DOHH2 (cell line): Measurements from ENCODE around the gene CNPY1.

ENCODE experiments used
- H3F3A ChIP-seq: fragments of 200-600 bp; sonication (generic), shearing (Covaris generic); 2 replicates; pipeline ENCODE4 v1.6.0; 2016; ENCODE audit warnings: antibody characterized with exemption, mild to moderate bottlenecking; ENCODE audit not compliant: control insufficient read depth, insufficient read depth
- H3K27ac ChIP-seq: fragments of 200-600 bp; sonication (generic); 2 replicates; pipeline ENCODE4 v1.5.1; 2014; ENCODE audit warnings: low read depth, mild to moderate bottlenecking, low read length, moderate library complexity
- H3K27me3 ChIP-seq: fragments of 200-600 bp; sonication (generic); 2 replicates; pipeline ENCODE4 v1.6.1; 2014; ENCODE audit warnings: mild to moderate bottlenecking, low read length, mixed read lengths; ENCODE audit not compliant: control insufficient read depth
- H3K36me3 ChIP-seq: fragments of 200-600 bp; sonication (generic); 2 replicates; pipeline ENCODE4 v1.6.1; 2014; ENCODE audit warnings: mild to moderate bottlenecking, low read length, moderate library complexity, mixed read lengths; ENCODE audit not compliant: control insufficient read depth
- H3K4me1 ChIP-seq: fragments of 200-600 bp; sonication (generic); 2 replicates; pipeline ENCODE4 v1.6.1; 2014; ENCODE audit warnings: mild to moderate bottlenecking, low read length, mixed read lengths; ENCODE audit not compliant: control insufficient read depth
- H3K4me2 ChIP-seq: fragments of 200-600 bp; sonication (generic); 2 replicates; pipeline ENCODE4 v1.6.0; 2014; ENCODE audit warnings: mild to moderate bottlenecking, low read length, moderate library complexity
- H3K4me3 ChIP-seq: fragments of 200-600 bp; sonication (generic); 2 replicates; pipeline ENCODE4 v1.5.1; 2014; ENCODE audit warnings: mild to moderate bottlenecking, low read length, mixed read lengths
- H3K79me2 ChIP-seq: fragments of 200-600 bp; sonication (generic); 2 replicates; pipeline ENCODE4 v1.6.1; 2014; ENCODE audit warnings: mild to moderate bottlenecking, low read length, mixed read lengths; ENCODE audit not compliant: control insufficient read depth
- H3K9me2 ChIP-seq: fragments of 200-600 bp; sonication (generic); replicated peaks from 2 replicates; pipeline ENCODE4 v1.6.1; 2014; ENCODE audit warnings: mild to moderate bottlenecking, low read length, mixed read lengths; ENCODE audit not compliant: control insufficient read depth
- H3K9me3 ChIP-seq: fragments of 200-600 bp; sonication (generic); 2 replicates; pipeline ENCODE4 v1.6.1; 2014; ENCODE audit warnings: antibody characterized with exemption, low read length, mixed read lengths; ENCODE audit not compliant: control insufficient read depth, insufficient read depth
- H4K20me1 ChIP-seq: fragments of 200-600 bp; sonication (generic); 2 replicates; pipeline ENCODE4 v1.6.0; 2014; ENCODE audit warnings: low read depth, mild to moderate bottlenecking, antibody characterized with exemption, low read length, moderate library complexity; ENCODE audit not compliant: control insufficient read depth, insufficient read depth
- CTCF ChIP-seq: fragments of 200-600 bp; sonication (generic); IDR thresholded peaks from one replicate; pipeline ENCODE4 v1.5.1; 2014; ENCODE audit warnings: antibody characterized with exemption, mild to moderate bottlenecking, low read depth, low read length; ENCODE audit not compliant: poor library complexity, severe bottlenecking
- EZH2phosphoT487 ChIP-seq: fragments of 200-600 bp; sonication (generic); IDR thresholded peaks from 2 replicates; pipeline ENCODE4 v1.6.1; 2017; ENCODE audit warnings: borderline replicate concordance, mild to moderate bottlenecking, antibody characterized with exemption, low read length, moderate library complexity, mixed read lengths

Gene CNPY1

GRCh38 chr7:155505422-155505793, 41.0 kb downstream of the CNPY1 start:
- no peak for TF ChIP-seq CTCF
- TF ChIP-seq EZH2phosphoT487, result no peak
- peaks cover 68% of the 10 kb centered on the region for H3K27me3 ChIP-seq

GRCh38 chr7:155497149-155497901, 49.0 kb downstream of the CNPY1 start:
- no peak overlapping the region for H3K4me3 ChIP-seq
- H4K20me1 ChIP-seq, result no peaks in the 10 kb centered on the region
- no peaks in the 10 kb centered on the region for H3K36me3 ChIP-seq
- no peaks in the 10 kb centered on the region for H3K79me2 ChIP-seq
- no peaks in the 10 kb centered on the region for H3K4me1 ChIP-seq
- H3K9me2 ChIP-seq, result no peaks in the 10 kb centered on the region
- TF ChIP-seq EZH2phosphoT487 (no peak), CTCF (no peak)
- H3K27me3 ChIP-seq, result peaks cover 24% of the 10 kb centered on the region
- no peak overlapping the region for H3K4me2 ChIP-seq
- no peaks in the 10 kb centered on the region for H3K9me3 ChIP-seq
- H3F3A ChIP-seq, result no peaks in the 10 kb centered on the region
- no peak overlapping the region for H3K27ac ChIP-seq

More at GRCh38 chr7:155505422-155505793, 41.0 kb downstream of the CNPY1 start:
- H3K9me3 ChIP-seq, result no peaks in the 10 kb centered on the region
- H3K9me2 ChIP-seq, result no peaks in the 10 kb centered on the region
- no peak overlapping the region for H3K4me2 ChIP-seq
- peaks cover 7% of the 10 kb centered on the region for H3K4me1 ChIP-seq
- H3F3A ChIP-seq, result no peaks in the 10 kb centered on the region
- no peak overlapping the region for H3K27ac ChIP-seq
- H3K79me2 ChIP-seq, result no peaks in the 10 kb centered on the region
- H4K20me1 ChIP-seq, result no peaks in the 10 kb centered on the region
- no peaks in the 10 kb centered on the region for H3K36me3 ChIP-seq
- H3K4me3 ChIP-seq, result no peak overlapping the region

- Histone ChIP-seq H3K4me2 (no peak overlapping the region), H3F3A (no peaks in the 10 kb centered on the region), H3K27me3 (peaks cover 23% of the 10 kb centered on the region), H3K4me3 (no peak overlapping the region), H3K36me3 (no peaks in the 10 kb centered on the region), H3K4me1 (peaks cover 2% of the 10 kb centered on the region), H3K27ac (no peak overlapping the region), H3K9me3 (no peaks in the 10 kb centered on the region), H3K79me2 (no peaks in the 10 kb centered on the region), H4K20me1 (no peaks in the 10 kb centered on the region), H3K9me2 (no peaks in the 10 kb centered on the region)
- TF ChIP-seq EZH2phosphoT487 (no peak), CTCF (no peak)
Observed at GRCh38 chr7:155496267-155497005, 49.9 kb downstream of the CNPY1 start.
